ENCODE data around the gene MTA1.

- TF ChIP-seq EZH2 (IDR thresholded peaks at IDR 0.05; ENCODE audit: borderline replicate concordance, low read length): no peak
- TF ChIP-seq, protein P1, sequence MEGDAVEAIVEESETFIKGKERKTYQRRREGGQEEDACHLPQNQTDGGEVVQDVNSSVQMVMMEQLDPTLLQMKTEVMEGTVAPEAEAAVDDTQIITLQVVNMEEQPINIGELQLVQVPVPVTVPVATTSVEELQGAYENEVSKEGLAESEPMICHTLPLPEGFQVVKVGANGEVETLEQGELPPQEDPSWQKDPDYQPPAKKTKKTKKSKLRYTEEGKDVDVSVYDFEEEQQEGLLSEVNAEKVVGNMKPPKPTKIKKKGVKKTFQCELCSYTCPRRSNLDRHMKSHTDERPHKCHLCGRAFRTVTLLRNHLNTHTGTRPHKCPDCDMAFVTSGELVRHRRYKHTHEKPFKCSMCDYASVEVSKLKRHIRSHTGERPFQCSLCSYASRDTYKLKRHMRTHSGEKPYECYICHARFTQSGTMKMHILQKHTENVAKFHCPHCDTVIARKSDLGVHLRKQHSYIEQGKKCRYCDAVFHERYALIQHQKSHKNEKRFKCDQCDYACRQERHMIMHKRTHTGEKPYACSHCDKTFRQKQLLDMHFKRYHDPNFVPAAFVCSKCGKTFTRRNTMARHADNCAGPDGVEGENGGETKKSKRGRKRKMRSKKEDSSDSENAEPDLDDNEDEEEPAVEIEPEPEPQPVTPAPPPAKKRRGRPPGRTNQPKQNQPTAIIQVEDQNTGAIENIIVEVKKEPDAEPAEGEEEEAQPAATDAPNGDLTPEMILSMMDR (IDR thresholded peaks at IDR 0.05; ENCODE audit: low read length): no peak
These were observed 9.0 kb upstream of the MTA1 start for GRCh38 chr14:105410642-105411016.
